HFFc6 (cell line): ENCODE data around the gene SLAMF9. TPM values are rescaled to one million over a fixed set of nuclear protein-coding genes. Genes with fewer than 3 reads are reported as not detected.

ENCODE experiments used
- DNase-seq: peaks from one replicate; pipeline ENCODE4 v3.0.0-alpha.2; 2018
- H3K27ac Mint-ChIP-seq: 2 replicates; pipeline ENCODE4 v1.8.0; 2020; ENCODE audit warnings: mild to moderate bottlenecking, mixed read lengths
- H3K27me3 Mint-ChIP-seq: 2 replicates; pipeline ENCODE4 v1.8.0; 2021; ENCODE audit warnings: mild to moderate bottlenecking, moderate library complexity, mixed read lengths; ENCODE audit not compliant: insufficient read depth
- H3K36me3 Mint-ChIP-seq: 2 replicates; pipeline ENCODE4 v1.8.0; 2021; ENCODE audit warnings: low read depth, mixed read lengths
- H3K4me1 Mint-ChIP-seq: 2 replicates; pipeline ENCODE4 v1.8.0; 2020; ENCODE audit warnings: low read depth, mixed read lengths
- H3K4me3 Mint-ChIP-seq: 2 replicates; pipeline ENCODE4 v1.8.0; 2020; ENCODE audit warnings: mild to moderate bottlenecking, moderate library complexity, mixed read lengths
- H3K9me3 Mint-ChIP-seq: 2 replicates; pipeline ENCODE4 v1.8.0; 2020; ENCODE audit warnings: mild to moderate bottlenecking, mixed read lengths
- CTCF ChIP-seq: fragments of 200-600 bp; sonication (generic); IDR thresholded peaks from 2 replicates; pipeline ENCODE4 v1.5.0; 2021; ENCODE audit warnings: antibody characterized with exemption, mild to moderate bottlenecking
- total RNA-seq, 6 experiments: library from RNA; stranded (reverse); fragmentation: NEBNext Ultra II Directional; extraction: Animal tissue kit (Norgen Biotek cat#: 25700); gene quantifications; 2 replicates in 1 of 6; 3 replicates in 5 of 6; pipeline ENCODE4 v1.2.3, GENCODE V29; 2021

Gene SLAMF9
- total RNA-seq, 6 experiments from 2014 or later = 0.41 to 0.51 (median 0.46) TPM; not detected in 3

GRCh38 chr1:159987186-159987585 is 33.1 kb upstream of the SLAMF9 start:
- Mint-ChIP-seq H3K4me3 (no peak overlapping the region), H3K27ac (no peak overlapping the region), H3K4me1 (peaks cover 17% of the 10 kb centered on the region), H3K36me3 (no peaks in the 10 kb centered on the region), H3K27me3 (peaks cover 19% of the 10 kb centered on the region; the same call in 1 of the 2 replicates), H3K9me3 (no peaks in the 10 kb centered on the region)
- no peak for DNase-seq
- no peak for TF ChIP-seq CTCF

DNA sequence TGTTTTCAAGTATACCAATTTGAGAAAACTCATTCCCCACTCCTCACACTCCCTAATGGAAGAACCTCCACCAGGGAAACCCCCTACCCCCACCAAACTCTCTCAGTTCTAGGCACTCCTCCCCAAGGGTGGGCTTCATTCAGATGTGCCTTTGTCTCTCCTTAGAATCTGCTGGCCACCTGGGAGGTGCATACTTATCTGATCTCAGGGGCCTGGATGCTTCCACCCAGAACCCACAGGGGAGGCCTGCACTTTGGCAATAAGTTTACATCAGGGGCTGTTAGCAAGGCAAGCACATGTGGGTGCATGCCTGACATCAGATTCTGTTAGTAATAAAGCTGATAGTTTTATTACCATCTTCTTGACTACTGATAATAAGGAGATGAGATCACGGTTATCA is 32.5 kb upstream of the SLAMF9 start:
- no peak for TF ChIP-seq CTCF
- no peak for DNase-seq
- H3K27ac Mint-ChIP-seq = no peak overlapping the region
- H3K27me3 Mint-ChIP-seq = peaks cover 22% of the 10 kb centered on the region
- H3K4me1 Mint-ChIP-seq = peaks cover 15% of the 10 kb centered on the region
- H3K4me3 Mint-ChIP-seq = no peak overlapping the region
- no peaks in the 10 kb centered on the region for H3K9me3 Mint-ChIP-seq
- no peaks in the 10 kb centered on the region; the same call in 1 of the 2 replicates for H3K36me3 Mint-ChIP-seq

DNA sequence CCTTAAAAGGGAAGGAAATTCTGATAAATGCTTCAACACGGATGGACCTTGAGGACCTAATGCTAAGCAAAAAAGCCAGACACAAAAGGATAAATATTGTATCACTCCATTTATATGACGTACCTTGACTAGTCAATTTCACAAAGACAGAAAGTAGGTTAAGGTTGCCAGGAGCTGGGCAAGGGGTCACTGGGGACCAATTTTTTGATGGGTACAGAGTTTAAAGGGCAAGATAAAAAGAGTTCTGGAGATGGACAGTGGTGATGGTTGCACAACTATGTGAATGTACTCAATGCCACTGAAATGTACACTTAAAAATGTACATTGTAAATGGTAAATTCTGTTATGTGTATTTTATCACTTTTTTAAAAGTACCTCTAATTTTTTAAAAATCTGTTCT is 32.1 kb upstream of the SLAMF9 start:
- TF ChIP-seq CTCF = no peak
- Mint-ChIP-seq H3K4me3 (no peak overlapping the region), H3K4me1 (peaks cover 10% of the 10 kb centered on the region), H3K27me3 (peaks cover 22% of the 10 kb centered on the region), H3K9me3 (no peaks in the 10 kb centered on the region), H3K36me3 (no peaks in the 10 kb centered on the region; the same call in 1 of the 2 replicates), H3K27ac (no peak overlapping the region)
- DNase-seq = no peak

DNA sequence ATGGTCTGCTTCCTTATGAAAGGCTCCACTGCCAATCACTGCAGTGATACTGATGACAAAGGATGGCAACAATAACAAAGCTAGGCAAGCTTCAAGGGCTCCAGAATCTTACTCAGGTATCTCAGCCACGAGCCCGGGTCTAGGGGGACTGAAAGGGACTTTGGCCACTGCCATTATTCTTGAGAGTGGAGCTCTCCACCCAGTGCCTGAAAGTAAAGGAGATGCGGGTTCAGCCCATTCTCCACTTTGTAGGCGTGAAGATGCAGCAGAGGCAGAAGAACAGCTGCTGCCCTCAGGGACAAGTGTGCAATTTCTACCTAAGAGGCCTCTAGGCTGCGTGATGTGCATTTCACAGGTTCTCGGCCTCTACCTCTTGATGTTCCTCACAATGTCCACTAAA is 31.4 kb upstream of the SLAMF9 start:
- Mint-ChIP-seq H3K4me1 (peaks cover 7% of the 10 kb centered on the region; the same call in 1 of the 2 replicates), H3K27ac (no peak overlapping the region), H3K4me3 (no peak overlapping the region), H3K27me3 (peaks cover 25% of the 10 kb centered on the region), H3K9me3 (no peaks in the 10 kb centered on the region), H3K36me3 (no peaks in the 10 kb centered on the region; the same call in 1 of the 2 replicates)
- no peak for TF ChIP-seq CTCF
- no peak for DNase-seq

- Mint-ChIP-seq H3K36me3 (no peaks in the 10 kb centered on the region; the same call in 1 of the 2 replicates), H3K27ac (no peak overlapping the region), H3K4me3 (no peak overlapping the region), H3K4me1 (peaks cover 7% of the 10 kb centered on the region; the same call in 1 of the 2 replicates), H3K27me3 (peaks cover 30% of the 10 kb centered on the region), H3K9me3 (no peaks in the 10 kb centered on the region)
- DNase-seq = no peak
- no peak for TF ChIP-seq CTCF
Measured at GRCh38 chr1:159983681-159984080, 29.6 kb upstream of the SLAMF9 start.

DNA sequence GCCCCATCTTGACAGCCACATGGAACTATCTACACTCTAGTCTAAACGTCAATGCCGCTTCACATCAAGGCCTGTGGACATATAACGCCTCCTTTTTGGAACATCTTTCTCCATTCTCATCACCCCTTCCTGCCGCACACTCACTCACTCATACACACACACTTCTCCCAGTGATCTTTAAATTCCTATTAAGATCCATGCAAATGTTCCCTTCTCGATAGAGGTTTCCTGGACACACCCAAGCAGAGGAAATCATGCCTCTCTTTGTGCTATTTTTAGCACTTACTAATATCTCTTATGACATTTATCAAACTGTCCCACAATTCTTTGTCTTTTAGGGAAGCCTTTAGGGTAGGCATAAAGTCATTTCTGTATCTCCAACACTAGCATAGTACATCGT is 28.2 kb upstream of the SLAMF9 start:
- Mint-ChIP-seq H3K36me3 (no peaks in the 10 kb centered on the region; the same call in 1 of the 2 replicates), H3K4me1 (peaks cover 9% of the 10 kb centered on the region; the same call in 1 of the 2 replicates), H3K27ac (no peak overlapping the region), H3K4me3 (no peak overlapping the region), H3K9me3 (no peaks in the 10 kb centered on the region), H3K27me3 (peaks cover 36% of the 10 kb centered on the region)
- DNase-seq = no peak
- TF ChIP-seq CTCF = no peak
